PC-3 (cell line): ENCODE results near the gene TBC1D21.

Experiments
- CTCF ChIP-seq: fragments of 300-600 bp; sonication (generic); conservative IDR thresholded peaks from 2 replicates; pipeline ENCODE4 v1.5.1; 2017; ENCODE audit warnings: antibody characterized with exemption, low read depth, mild to moderate bottlenecking, low read length
- EZH2 ChIP-seq: fragments of 300-600 bp; sonication (generic); IDR thresholded peaks from one replicate; pipeline ENCODE4 v1.6.1; 2017; ENCODE audit warnings: antibody characterized with exemption, mild to moderate bottlenecking, low read length; ENCODE audit not compliant: unreplicated experiment

- TF ChIP-seq CTCF, result no peak
- TF ChIP-seq EZH2, result no peak
These were observed 29.6 kb upstream of the TBC1D21 start for GRCh38 chr15:73843787-73844186.
